ENCODE measurements around the gene CCDC12.

Gene CCDC12

DNA sequence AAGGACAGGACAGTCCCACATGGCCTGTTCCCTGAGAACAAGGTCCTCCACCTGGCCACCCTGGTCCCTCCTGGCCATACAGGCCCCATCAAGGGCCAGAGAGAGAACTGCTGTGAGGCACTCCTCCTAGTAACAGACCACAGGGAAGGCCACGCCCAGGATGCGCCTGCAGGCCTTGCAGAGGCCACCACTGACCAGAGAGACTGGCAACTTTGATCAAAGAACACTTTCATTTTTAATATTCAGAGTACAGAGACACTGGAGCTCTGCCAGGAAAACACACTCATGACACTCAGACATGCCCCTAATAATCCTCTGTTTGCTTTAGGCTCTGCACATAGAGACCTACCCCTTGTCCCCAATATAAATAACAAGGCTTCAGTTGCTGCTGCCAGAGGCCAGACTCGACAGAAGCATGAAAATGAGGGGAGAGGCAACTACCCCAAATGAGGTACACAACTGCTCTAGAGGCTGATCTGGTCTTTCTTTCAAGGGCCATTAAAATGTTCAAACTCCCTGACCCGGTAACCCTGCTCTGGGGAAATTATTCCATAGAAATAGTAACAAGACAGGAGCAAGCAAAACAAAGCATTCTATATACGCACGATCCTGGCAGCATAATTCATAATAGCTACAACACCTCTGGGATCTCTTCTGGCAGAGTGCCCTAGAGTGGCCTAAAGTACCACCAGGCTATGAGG lies 44.8 kb downstream of the CCDC12 start:
- Histone ChIP-seq H2BK120ac (ENCODE audit: low read depth, low read length) (no peak overlapping the region), H3K4ac (ENCODE audit: low read depth in 1 of 2, low read length in 2 of 2) (no peak overlapping the region), H3K9me3 (ENCODE audit: control insufficient read depth, low read length) (peaks cover 6% of the 10 kb centered on the region), H3K27me3 (ENCODE audit: control insufficient read depth in 1 of 2, insufficient read depth in 1 of 2, low read length in 2 of 2) (no peaks in the 10 kb centered on the region), H2BK15ac (ENCODE audit: low read depth, poor library complexity, severe bottlenecking) (no peak overlapping the region), H3K79me1 (replicated peaks; ENCODE audit: low read length, poor library complexity, severe bottlenecking) (peaks cover 48% of the 10 kb centered on the region), H3K14ac (ENCODE audit: low read length in 2 of 2) (peak overlapping the region in 1 of 2 experiments; percentile 51), H3K4me3 (ENCODE audit: insufficient read depth in 1 of 2, low read depth in 1 of 2, low read length in 2 of 2) (peak overlapping the region in 1 of 2 experiments; percentile 45), H3K23ac (ENCODE audit: low read length in 2 of 2) (no peak overlapping the region), H4K8ac (ENCODE audit: low read length) (peak overlapping the region; percentile 27), H3K4me1 (ENCODE audit: control insufficient read depth, insufficient read depth, low read depth, low read length) (peaks cover 50% of the 10 kb centered on the region), H3K36me3 (ENCODE audit: control insufficient read depth in 1 of 2, insufficient read depth in 2 of 2, low read depth in 1 of 2, low read length in 2 of 2) (peaks cover 33 to 41% of the 10 kb centered on the region in 2 experiments), H3K27ac (ENCODE audit: low read length, poor library complexity, severe bottlenecking) (peak overlapping the region; percentile 64), H3K18ac (ENCODE audit: low read depth in 1 of 2, low read length in 2 of 2) (peak overlapping the region; percentile 63 to 70), H2AFZ (ENCODE audit: low read depth, low read length) (no peak overlapping the region), H3K9ac (ENCODE audit: low read length) (peak overlapping the region; percentile 51), H3K4me2 (ENCODE audit: low read length, poor library complexity, severe bottlenecking) (no peak overlapping the region), H2BK12ac (ENCODE audit: low read length in 2 of 2) (peak overlapping the region; percentile 53 to 90), H2AK5ac (ENCODE audit: low read length, severe bottlenecking) (peak overlapping the region; percentile 69), H4K91ac (ENCODE audit: low read length) (peak overlapping the region; percentile 20), H2BK5ac (ENCODE audit: low read depth, low read length, poor library complexity, severe bottlenecking) (no peak overlapping the region)
- peak; percentile 69 for DNase-seq
- WGBS = 32% methylated on average over 6 of the region's 6 CpGs

DNA sequence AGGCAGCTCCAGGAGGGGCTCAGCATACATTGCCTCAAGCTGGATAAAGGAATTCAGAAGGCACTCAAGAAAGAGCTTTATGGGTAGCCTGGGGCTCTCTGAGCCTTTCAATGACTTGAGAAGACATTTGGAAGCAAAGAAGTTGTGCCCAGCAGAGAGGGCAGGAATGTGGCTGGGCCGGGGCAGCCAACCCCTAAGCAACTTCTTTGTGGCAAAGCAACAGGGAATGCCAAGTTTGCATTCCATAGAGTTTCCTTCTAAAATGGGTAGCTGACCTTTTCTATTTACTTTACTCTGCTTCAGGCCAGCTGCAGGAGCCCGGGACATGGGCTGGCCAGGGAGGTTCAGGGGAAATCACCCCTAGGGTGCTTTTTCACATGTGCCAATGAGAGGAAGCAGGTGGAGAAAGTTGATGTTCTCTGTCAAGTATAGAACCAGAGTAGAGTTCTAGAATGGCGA lies 45.6 kb downstream of the CCDC12 start:
- no peak for DNase-seq
- Histone ChIP-seq H3K4me3 (ENCODE audit: insufficient read depth in 1 of 2, low read depth in 1 of 2, low read length in 2 of 2) (no peak overlapping the region), H3K79me1 (replicated peaks; ENCODE audit: low read length, poor library complexity, severe bottlenecking) (peaks cover 50% of the 10 kb centered on the region), H3K23ac (ENCODE audit: low read length in 2 of 2) (no peak overlapping the region), H2AFZ (ENCODE audit: low read depth, low read length) (no peak overlapping the region), H4K8ac (ENCODE audit: low read length) (no peak overlapping the region), H3K4ac (ENCODE audit: low read depth in 1 of 2, low read length in 2 of 2) (peak overlapping the region in 1 of 2 experiments; percentile 56), H3K4me1 (ENCODE audit: control insufficient read depth, insufficient read depth, low read depth, low read length) (peaks cover 52% of the 10 kb centered on the region), H3K36me3 (ENCODE audit: control insufficient read depth in 1 of 2, insufficient read depth in 2 of 2, low read depth in 1 of 2, low read length in 2 of 2) (peaks cover 36 to 47% of the 10 kb centered on the region in 2 experiments), H3K9ac (ENCODE audit: low read length) (no peak overlapping the region), H3K27ac (ENCODE audit: low read length, poor library complexity, severe bottlenecking) (peak overlapping the region; percentile 62), H2BK120ac (ENCODE audit: low read depth, low read length) (no peak overlapping the region), H3K27me3 (ENCODE audit: control insufficient read depth in 1 of 2, insufficient read depth in 1 of 2, low read length in 2 of 2) (no peaks in the 10 kb centered on the region), H3K9me3 (ENCODE audit: control insufficient read depth, low read length) (peaks cover 6% of the 10 kb centered on the region), H3K14ac (ENCODE audit: low read length in 2 of 2) (peak overlapping the region in 1 of 2 experiments; percentile 95), H2BK12ac (ENCODE audit: low read length in 2 of 2) (peak overlapping the region in 1 of 2 experiments; percentile 76), H3K18ac (ENCODE audit: low read depth in 1 of 2, low read length in 2 of 2) (peak overlapping the region; percentile 63 to 79), H2BK5ac (ENCODE audit: low read depth, low read length, poor library complexity, severe bottlenecking) (no peak overlapping the region), H4K91ac (ENCODE audit: low read length) (peak overlapping the region; percentile 79), H2BK15ac (ENCODE audit: low read depth, poor library complexity, severe bottlenecking) (no peak overlapping the region), H2AK5ac (ENCODE audit: low read length, severe bottlenecking) (no peak overlapping the region), H3K4me2 (ENCODE audit: low read length, poor library complexity, severe bottlenecking) (no peak overlapping the region)
- 91% methylated on average over 3 of the region's 3 CpGs for WGBS

DNA sequence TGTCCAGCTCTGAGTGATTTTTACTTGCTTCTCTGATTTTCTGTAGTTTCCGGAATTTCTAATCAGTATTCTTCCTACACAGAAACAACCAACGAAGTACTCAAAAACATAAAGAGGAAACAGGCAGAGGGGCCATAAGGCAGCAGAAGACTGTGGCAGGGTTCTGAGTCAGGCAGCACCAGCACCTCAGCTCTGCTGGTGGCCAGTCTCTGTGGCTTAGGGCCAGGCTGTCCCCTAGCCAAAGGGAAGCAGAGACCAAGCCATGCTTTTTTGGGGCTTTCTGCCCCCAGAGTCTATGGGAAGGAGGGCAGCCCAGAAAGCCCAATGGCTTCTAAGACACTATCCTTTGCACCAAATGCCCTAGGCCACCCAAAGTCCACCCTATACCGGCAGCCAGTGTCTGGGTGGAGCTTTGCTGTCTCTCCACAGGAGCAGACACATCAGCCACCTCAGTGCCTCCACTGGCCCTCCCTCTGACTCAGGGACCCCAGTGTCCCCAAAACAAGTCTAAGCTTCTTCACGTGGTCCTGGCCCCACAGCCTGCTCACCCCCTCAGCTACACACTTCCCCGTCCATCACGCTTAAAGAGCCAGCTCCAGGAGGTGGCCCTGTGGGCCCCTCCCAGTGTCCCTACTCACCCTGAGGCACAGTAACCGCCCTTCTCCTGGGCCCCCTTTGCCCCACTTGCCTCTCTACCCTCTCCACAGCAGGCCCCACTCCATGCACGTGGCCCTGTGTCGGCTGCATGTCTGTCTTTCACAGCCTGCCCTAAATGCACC lies 46.2 kb downstream of the CCDC12 start:
- Histone ChIP-seq H3K4me2 (ENCODE audit: low read length, poor library complexity, severe bottlenecking) (no peak overlapping the region), H4K8ac (ENCODE audit: low read length) (no peak overlapping the region), H3K36me3 (ENCODE audit: control insufficient read depth in 1 of 2, insufficient read depth in 2 of 2, low read depth in 1 of 2, low read length in 2 of 2) (peaks cover 40 to 53% of the 10 kb centered on the region in 2 experiments), H2BK5ac (ENCODE audit: low read depth, low read length, poor library complexity, severe bottlenecking) (peak overlapping the region; percentile 48), H3K79me1 (replicated peaks; ENCODE audit: low read length, poor library complexity, severe bottlenecking) (peaks cover 57% of the 10 kb centered on the region), H4K91ac (ENCODE audit: low read length) (peak overlapping the region; percentile 79), H3K27me3 (ENCODE audit: control insufficient read depth in 1 of 2, insufficient read depth in 1 of 2, low read length in 2 of 2) (no peaks in the 10 kb centered on the region), H3K4me1 (ENCODE audit: control insufficient read depth, insufficient read depth, low read depth, low read length) (peaks cover 52% of the 10 kb centered on the region), H3K9me3 (ENCODE audit: control insufficient read depth, low read length) (peaks cover 6% of the 10 kb centered on the region), H3K18ac (ENCODE audit: low read depth in 1 of 2, low read length in 2 of 2) (peak overlapping the region; percentile 5 to 79), H2AK5ac (ENCODE audit: low read length, severe bottlenecking) (peak overlapping the region; percentile 86), H2BK15ac (ENCODE audit: low read depth, poor library complexity, severe bottlenecking) (no peak overlapping the region), H3K4ac (ENCODE audit: low read depth in 1 of 2, low read length in 2 of 2) (peak overlapping the region in 1 of 2 experiments; percentile 56), H3K14ac (ENCODE audit: low read length in 2 of 2) (peak overlapping the region in 1 of 2 experiments; percentile 95), H2BK120ac (ENCODE audit: low read depth, low read length) (no peak overlapping the region), H2BK12ac (ENCODE audit: low read length in 2 of 2) (peak overlapping the region in 1 of 2 experiments; percentile 76), H3K23ac (ENCODE audit: low read length in 2 of 2) (no peak overlapping the region), H3K9ac (ENCODE audit: low read length) (no peak overlapping the region), H2AFZ (ENCODE audit: low read depth, low read length) (no peak overlapping the region), H3K27ac (ENCODE audit: low read length, poor library complexity, severe bottlenecking) (peak overlapping the region; percentile 62), H3K4me3 (ENCODE audit: insufficient read depth in 1 of 2, low read depth in 1 of 2, low read length in 2 of 2) (no peak overlapping the region)
- no peak for DNase-seq
- WGBS = 91% methylated on average over 9 of the region's 9 CpGs

DNA sequence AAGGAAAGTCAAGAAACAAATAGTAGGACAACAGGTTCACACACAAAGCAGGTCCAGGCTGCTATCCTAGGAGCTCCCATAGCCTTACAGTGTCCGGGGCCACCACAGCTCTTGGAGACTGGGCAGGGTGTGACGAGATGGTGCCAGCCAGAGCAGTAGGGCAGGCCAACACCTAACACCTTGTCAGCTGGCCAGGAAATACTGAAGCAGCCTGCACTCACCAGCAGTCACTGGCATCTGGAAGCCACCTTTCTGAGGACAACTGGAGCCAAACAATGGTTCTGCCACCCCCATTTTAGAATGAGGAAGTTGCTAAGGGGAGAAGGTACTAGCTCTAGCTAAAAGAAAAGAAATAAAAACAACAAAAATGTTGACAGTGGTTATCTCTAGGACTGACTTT lies 47.2 kb downstream of the CCDC12 start:
- H4K91ac ChIP-seq (ENCODE audit: low read length) = no peak overlapping the region
- no peak overlapping the region for H3K18ac ChIP-seq (ENCODE audit: low read depth in 1 of 2, low read length in 2 of 2)
- no peak overlapping the region for H2BK120ac ChIP-seq (ENCODE audit: low read depth, low read length)
- DNase-seq = no peak
- no peak overlapping the region for H3K23ac ChIP-seq (ENCODE audit: low read length in 2 of 2)
- H3K4ac ChIP-seq (ENCODE audit: low read depth in 1 of 2, low read length in 2 of 2) = no peak overlapping the region
- no peak overlapping the region for H4K8ac ChIP-seq (ENCODE audit: low read length)
- H3K4me3 ChIP-seq (ENCODE audit: insufficient read depth in 1 of 2, low read depth in 1 of 2, low read length in 2 of 2) = no peak overlapping the region
- peaks cover 56% of the 10 kb centered on the region for H3K79me1 ChIP-seq (replicated peaks; ENCODE audit: low read length, poor library complexity, severe bottlenecking)
- H2BK12ac ChIP-seq (ENCODE audit: low read length in 2 of 2) = no peak overlapping the region
- H2BK5ac ChIP-seq (ENCODE audit: low read depth, low read length, poor library complexity, severe bottlenecking) = no peak overlapping the region
- H2AFZ ChIP-seq (ENCODE audit: low read depth, low read length) = no peak overlapping the region
- no peak overlapping the region for H2AK5ac ChIP-seq (ENCODE audit: low read length, severe bottlenecking)
- no peak overlapping the region for H3K27ac ChIP-seq (ENCODE audit: low read length, poor library complexity, severe bottlenecking)
- H3K4me1 ChIP-seq (ENCODE audit: control insufficient read depth, insufficient read depth, low read depth, low read length) = peaks cover 43% of the 10 kb centered on the region
- peak overlapping the region; percentile 44 for H2BK15ac ChIP-seq (ENCODE audit: low read depth, poor library complexity, severe bottlenecking)
- peaks cover 51 to 54% of the 10 kb centered on the region in 2 experiments for H3K36me3 ChIP-seq (ENCODE audit: control insufficient read depth in 1 of 2, insufficient read depth in 2 of 2, low read depth in 1 of 2, low read length in 2 of 2)
- no peaks in the 10 kb centered on the region for H3K27me3 ChIP-seq (ENCODE audit: control insufficient read depth in 1 of 2, insufficient read depth in 1 of 2, low read length in 2 of 2)
- no peak overlapping the region for H3K14ac ChIP-seq (ENCODE audit: low read length in 2 of 2)
- no peak overlapping the region for H3K9ac ChIP-seq (ENCODE audit: low read length)
- no peak overlapping the region for H3K4me2 ChIP-seq (ENCODE audit: low read length, poor library complexity, severe bottlenecking)
- peaks cover 6% of the 10 kb centered on the region for H3K9me3 ChIP-seq (ENCODE audit: control insufficient read depth, low read length)
- WGBS = 98% methylated on average over 2 of the region's 2 CpGs
